Measurements from ENCODE around the gene MZB1. TPM values are rescaled to one million over a fixed set of nuclear protein-coding genes. Genes with fewer than 3 reads are reported as not detected.

MZB1 gene
- total and polyA plus RNA-seq, 2 of the 13 experiments (the other 11 are each of a cell fraction or from before 2014, with no cell fraction given), result 0.31 to 0.40 TPM

DNA sequence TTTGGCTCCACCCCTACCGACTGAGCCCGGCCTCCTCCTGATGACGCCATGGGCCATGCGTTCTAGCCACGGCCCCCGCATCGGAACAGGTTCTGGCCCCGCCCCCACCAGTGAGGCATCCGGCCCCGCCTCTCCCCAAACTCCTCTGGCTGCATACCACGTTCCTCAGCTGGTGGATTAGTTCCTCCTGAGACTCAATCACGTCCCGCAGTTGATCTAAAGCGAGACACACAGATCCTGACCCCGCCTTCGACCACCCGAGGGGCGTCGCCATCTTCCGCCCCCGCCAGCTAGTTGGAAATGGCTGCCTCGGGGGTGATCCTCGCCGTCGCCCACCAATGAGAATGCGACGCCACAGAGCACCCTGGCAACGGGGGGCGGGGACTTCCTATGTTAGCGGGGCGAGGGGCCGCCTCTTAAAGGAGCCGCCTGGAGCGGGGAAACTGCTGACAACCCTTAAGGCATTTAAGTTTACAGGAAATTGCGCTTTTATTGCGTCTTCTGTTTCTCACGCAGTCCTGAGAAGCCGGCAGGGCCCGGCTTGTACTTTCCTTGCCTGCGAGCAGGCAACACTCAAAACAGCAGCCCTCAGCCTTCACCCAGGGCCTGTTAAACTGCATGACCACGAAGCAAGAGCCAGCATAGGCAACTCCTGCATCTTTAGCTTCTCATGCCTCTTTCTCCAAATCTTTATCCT lies 14.2 kb upstream of the MZB1 start, which contains the start of gene SPATA24 (continued):
- TF ChIP-seq ZFP36L1 (CRISPR knock-in tag; IDR thresholded peaks at IDR 0.05) (no peak), ATF7 (IDR thresholded peaks at IDR 0.05) (no peak), ATF7 (CRISPR knock-in tag; IDR thresholded peaks at IDR 0.05) (no peak; the same call in 1 of the 2 replicates), MATR3 (CRISPR knock-in tag; IDR thresholded peaks at IDR 0.05) (no peak), TRAFD1 (CRISPR knock-in tag; IDR thresholded peaks at IDR 0.05; ENCODE audit: borderline replicate concordance) (no peak), ZNF274 (CRISPR knock-in tag; IDR thresholded peaks at IDR 0.05) (peak; percentile 91), ELF3 (CRISPR knock-in tag; IDR thresholded peaks at IDR 0.05) (peak; percentile 36; the same call in 1 of the 2 replicates), SP1 (IDR thresholded peaks at IDR 0.05) (no peak), SP1 (CRISPR knock-in tag; IDR thresholded peaks at IDR 0.05) (peak; percentile 90), ZNF547 (CRISPR knock-in tag; IDR thresholded peaks at IDR 0.05) (peak; percentile 82), KLF16 (CRISPR knock-in tag; IDR thresholded peaks at IDR 0.05) (peak in 1 of 2 experiments; percentile 68; a peak in 1 of 4 replicates), RBM39 (IDR thresholded peaks at IDR 0.05; ENCODE audit: low read depth, low read length, poor library complexity, severe bottlenecking) (peak; percentile 44), LCORL (IDR thresholded peaks at IDR 0.05) (no peak), LCORL (CRISPR knock-in tag; IDR thresholded peaks at IDR 0.05) (peak; percentile 23; the same call in 1 of the 2 replicates), ZNF691 (CRISPR knock-in tag; IDR thresholded peaks at IDR 0.05; ENCODE audit: borderline replicate concordance, low read depth) (no peak), ZNF275 (CRISPR knock-in tag; IDR thresholded peaks at IDR 0.05; ENCODE audit: borderline replicate concordance) (0 out of 2 replicates have a peak, but pooled peaks have one; percentile 32)
- TF ChIP-seq, protein P1, sequence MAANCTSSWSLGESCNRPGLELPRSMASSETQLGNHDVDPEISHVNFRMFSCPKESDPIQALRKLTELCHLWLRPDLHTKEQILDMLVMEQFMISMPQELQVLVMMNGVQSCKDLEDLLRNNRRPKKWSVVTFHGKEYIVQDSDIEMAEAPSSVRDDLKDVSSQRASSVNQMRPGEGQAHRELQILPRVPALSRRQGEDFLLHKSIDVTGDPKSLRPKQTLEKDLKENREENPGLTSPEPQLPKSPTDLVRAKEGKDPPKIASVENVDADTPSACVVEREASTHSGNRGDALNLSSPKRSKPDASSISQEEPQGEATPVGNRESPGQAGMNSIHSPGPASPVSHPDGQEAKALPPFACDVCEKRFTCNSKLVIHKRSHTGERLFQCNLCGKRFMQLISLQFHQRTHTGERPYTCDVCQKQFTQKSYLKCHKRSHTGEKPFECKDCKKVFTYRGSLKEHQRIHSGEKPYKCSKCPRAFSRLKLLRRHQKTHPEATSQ (CRISPR knock-in tag; IDR thresholded peaks at IDR 0.05; ENCODE audit: borderline replicate concordance), result no peak
- TF ChIP-seq, protein P2, sequence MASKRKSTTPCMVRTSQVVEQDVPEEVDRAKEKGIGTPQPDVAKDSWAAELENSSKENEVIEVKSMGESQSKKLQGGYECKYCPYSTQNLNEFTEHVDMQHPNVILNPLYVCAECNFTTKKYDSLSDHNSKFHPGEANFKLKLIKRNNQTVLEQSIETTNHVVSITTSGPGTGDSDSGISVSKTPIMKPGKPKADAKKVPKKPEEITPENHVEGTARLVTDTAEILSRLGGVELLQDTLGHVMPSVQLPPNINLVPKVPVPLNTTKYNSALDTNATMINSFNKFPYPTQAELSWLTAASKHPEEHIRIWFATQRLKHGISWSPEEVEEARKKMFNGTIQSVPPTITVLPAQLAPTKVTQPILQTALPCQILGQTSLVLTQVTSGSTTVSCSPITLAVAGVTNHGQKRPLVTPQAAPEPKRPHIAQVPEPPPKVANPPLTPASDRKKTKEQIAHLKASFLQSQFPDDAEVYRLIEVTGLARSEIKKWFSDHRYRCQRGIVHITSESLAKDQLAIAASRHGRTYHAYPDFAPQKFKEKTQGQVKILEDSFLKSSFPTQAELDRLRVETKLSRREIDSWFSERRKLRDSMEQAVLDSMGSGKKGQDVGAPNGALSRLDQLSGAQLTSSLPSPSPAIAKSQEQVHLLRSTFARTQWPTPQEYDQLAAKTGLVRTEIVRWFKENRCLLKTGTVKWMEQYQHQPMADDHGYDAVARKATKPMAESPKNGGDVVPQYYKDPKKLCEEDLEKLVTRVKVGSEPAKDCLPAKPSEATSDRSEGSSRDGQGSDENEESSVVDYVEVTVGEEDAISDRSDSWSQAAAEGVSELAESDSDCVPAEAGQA (IDR thresholded peaks at IDR 0.05; ENCODE audit: low read depth), result peak; percentile 75
- TF ChIP-seq, protein P2 (CRISPR knock-in tag; IDR thresholded peaks at IDR 0.05; ENCODE audit: borderline replicate concordance), result no peak
